GM19328 (cell line): ENCODE measurements around the gene STH.
"Not testable (repeated sequence)": the region's sequence is repeated elsewhere in the genome, so short reads cannot be mapped to it uniquely, and the experiment has no call there.

ENCODE experiments used
- ATAC-seq: cut with Tn5 transposase; IDR thresholded peaks from one replicate; pipeline ENCODE4 v1.9.1; 2021; ENCODE audit warnings: mild to moderate bottlenecking, moderate library complexity; ENCODE audit not compliant: unreplicated experiment

Gene STH

DNA sequence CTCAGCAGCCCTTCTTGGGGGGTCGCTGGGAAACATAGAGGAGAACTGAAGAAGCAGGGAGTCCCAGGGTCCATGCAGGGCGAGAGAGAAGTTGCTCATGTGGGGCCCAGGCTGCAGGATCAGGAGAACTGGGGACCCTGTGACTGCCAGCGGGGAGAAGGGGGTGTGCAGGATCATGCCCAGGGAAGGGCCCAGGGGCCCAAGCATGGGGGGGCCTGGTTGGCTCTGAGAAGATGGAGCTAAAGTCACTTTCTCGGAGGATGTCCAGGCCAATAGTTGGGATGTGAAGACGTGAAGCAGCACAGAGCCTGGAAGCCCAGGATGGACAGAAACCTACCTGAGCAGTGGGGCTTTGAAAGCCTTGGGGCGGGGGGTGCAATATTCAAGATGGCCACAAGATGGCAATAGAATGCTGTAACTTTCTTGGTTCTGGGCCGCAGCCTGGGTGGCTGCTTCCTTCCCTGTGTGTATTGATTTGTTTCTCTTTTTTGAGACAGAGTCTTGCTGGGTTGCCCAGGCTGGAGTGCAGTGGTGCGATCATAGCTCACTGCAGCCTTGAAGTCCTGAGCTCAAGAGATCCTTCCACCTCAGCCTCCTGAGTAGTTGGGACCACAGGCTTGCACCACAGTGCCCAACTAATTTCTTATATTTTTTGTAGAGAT is 3.4 kb downstream of the STH start:
- no peak for ATAC-seq

DNA sequence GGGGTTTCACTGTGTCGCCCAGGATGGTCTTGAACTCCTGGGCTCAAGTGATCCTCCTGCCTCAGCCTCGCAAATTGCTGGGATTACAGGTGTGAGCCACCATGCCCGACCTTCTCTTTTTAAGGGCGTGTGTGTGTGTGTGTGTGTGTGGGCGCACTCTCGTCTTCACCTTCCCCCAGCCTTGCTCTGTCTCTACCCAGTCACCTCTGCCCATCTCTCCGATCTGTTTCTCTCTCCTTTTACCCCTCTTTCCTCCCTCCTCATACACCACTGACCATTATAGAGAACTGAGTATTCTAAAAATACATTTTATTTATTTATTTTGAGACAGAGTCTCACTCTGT is 3.9 kb downstream of the STH start:
- ATAC-seq = no peak

DNA sequence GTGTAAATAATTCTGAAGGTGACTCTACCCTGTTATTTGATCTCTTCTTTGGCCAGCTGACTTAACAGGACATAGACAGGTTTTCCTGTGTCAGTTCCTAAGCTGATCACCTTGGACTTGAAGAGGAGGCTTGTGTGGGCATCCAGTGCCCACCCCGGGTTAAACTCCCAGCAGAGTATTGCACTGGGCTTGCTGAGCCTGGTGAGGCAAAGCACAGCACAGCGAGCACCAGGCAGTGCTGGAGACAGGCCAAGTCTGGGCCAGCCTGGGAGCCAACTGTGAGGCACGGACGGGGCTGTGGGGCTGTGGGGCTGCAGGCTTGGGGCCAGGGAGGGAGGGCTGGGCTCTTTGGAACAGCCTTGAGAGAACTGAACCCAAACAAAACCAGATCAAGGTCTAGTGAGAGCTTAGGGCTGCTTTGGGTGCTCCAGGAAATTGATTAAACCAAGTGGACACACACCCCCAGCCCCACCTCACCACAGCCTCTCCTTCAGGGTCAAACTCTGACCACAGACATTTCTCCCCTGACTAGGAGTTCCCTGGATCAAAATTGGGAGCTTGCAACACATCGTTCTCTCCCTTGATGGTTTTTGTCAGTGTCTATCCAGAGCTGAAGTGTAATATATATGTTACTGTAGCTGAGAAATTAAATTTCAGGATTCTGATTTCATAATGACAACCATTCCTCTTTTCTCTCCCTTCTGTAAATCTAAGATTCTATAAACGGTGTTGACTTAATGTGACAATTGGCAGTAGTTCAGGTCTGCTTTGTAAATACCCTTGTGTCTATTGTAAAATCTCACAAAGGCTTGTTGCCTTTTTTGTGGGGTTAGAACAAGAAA is 5.1 kb downstream of the STH start:
- ATAC-seq = no peak

DNA sequence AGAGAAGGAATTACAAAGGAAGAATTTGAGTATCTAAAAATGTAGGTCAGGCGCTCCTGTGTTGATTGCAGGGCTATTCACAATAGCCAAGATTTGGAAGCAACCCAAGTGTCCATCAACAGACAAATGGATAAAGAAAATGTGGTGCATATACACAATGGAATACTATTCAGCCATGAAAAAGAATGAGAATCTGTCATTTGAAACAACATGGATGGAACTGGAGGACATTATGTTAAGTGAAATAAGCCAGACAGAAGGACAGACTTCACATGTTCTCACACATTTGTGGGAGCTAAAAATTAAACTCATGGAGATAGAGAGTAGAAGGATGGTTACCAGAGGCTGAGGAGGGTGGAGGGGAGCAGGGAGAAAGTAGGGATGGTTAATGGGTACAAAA is 7.0 kb downstream of the STH start:
- not testable (repeated sequence) for ATAC-seq

DNA sequence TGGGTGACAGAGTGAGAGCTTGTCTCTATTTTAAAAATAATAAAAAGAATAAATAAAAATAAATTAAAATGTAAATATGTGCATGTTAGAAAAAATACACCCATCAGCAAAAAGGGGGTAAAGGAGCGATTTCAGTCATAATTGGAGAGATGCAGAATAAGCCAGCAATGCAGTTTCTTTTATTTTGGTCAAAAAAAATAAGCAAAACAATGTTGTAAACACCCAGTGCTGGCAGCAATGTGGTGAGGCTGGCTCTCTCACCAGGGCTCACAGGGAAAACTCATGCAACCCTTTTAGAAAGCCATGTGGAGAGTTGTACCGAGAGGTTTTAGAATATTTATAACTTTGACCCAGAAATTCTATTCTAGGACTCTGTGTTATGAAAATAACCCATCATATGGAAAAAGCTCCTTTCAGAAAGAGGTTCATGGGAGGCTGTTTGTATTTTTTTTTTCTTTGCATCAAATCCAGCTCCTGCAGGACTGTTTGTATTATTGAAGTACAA is 8.5 kb downstream of the STH start:
- ATAC-seq = no peak

DNA sequence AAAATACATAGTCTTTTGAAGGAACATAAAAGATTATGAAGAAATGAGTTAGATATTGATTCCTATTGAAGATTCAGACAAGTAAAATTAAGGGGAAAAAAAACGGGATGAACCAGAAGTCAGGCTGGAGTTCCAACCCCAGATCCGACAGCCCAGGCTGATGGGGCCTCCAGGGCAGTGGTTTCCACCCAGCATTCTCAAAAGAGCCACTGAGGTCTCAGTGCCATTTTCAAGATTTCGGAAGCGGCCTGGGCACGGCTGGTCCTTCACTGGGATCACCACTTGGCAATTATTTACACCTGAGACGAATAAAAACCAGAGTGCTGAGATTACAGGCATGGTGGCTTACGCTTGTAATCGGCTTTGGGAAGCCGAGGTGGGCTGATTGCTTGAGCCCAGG is 9.5 kb downstream of the STH start:
- ATAC-seq = no peak

DNA sequence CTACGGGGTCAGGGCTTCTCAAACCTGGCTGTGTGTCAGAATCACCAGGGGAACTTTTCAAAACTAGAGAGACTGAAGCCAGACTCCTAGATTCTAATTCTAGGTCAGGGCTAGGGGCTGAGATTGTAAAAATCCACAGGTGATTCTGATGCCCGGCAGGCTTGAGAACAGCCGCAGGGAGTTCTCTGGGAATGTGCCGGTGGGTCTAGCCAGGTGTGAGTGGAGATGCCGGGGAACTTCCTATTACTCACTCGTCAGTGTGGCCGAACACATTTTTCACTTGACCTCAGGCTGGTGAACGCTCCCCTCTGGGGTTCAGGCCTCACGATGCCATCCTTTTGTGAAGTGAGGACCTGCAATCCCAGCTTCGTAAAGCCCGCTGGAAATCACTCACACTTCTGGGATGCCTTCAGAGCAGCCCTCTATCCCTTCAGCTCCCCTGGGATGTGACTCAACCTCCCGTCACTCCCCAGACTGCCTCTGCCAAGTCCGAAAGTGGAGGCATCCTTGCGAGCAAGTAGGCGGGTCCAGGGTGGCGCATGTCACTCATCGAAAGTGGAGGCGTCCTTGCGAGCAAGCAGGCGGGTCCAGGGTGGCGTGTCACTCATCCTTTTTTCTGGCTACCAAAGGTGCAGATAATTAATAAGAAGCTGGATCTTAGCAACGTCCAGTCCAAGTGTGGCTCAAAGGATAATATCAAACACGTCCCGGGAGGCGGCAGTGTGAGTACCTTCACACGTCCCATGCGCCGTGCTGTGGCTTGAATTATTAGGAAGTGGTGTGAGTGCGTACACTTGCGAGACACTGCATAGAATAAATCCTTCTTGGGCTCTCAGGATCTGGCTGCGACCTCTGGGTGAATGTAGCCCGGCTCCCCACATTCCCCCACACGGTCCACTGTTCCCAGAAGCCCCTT is 10.9 kb downstream of the STH start:
- ATAC-seq = no peak

DNA sequence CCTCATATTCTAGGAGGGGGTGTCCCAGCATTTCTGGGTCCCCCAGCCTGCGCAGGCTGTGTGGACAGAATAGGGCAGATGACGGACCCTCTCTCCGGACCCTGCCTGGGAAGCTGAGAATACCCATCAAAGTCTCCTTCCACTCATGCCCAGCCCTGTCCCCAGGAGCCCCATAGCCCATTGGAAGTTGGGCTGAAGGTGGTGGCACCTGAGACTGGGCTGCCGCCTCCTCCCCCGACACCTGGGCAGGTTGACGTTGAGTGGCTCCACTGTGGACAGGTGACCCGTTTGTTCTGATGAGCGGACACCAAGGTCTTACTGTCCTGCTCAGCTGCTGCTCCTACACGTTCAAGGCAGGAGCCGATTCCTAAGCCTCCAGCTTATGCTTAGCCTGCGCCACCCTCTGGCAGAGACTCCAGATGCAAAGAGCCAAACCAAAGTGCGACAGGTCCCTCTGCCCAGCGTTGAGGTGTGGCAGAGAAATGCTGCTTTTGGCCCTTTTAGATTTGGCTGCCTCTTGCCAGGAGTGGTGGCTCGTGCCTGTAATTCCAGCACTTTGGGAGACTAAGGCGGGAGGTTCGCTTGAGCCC is 11.6 kb downstream of the STH start:
- no peak for ATAC-seq

DNA sequence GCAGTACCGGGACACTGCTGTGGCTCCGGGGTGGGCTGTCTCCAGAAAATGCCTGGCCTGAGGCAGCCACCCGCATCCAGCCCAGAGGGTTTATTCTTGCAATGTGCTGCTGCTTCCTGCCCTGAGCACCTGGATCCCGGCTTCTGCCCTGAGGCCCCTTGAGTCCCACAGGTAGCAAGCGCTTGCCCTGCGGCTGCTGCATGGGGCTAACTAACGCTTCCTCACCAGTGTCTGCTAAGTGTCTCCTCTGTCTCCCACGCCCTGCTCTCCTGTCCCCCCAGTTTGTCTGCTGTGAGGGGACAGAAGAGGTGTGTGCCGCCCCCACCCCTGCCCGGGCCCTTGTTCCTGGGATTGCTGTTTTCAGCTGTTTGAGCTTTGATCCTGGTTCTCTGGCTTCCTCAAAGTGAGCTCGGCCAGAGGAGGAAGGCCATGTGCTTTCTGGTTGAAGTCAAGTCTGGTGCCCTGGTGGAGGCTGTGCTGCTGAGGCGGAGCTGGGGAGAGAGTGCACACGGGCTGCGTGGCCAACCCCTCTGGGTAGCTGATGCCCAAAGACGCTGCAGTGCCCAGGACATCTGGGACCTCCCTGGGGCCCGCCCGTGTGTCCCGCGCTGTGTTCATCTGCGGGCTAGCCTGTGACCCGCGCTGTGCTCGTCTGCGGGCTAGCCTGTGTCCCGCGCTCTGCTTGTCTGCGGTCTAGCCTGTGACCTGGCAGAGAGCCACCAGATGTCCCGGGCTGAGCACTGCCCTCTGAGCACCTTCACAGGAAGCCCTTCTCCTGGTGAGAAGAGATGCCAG is 12.9 kb downstream of the STH start:
- no peak for ATAC-seq

DNA sequence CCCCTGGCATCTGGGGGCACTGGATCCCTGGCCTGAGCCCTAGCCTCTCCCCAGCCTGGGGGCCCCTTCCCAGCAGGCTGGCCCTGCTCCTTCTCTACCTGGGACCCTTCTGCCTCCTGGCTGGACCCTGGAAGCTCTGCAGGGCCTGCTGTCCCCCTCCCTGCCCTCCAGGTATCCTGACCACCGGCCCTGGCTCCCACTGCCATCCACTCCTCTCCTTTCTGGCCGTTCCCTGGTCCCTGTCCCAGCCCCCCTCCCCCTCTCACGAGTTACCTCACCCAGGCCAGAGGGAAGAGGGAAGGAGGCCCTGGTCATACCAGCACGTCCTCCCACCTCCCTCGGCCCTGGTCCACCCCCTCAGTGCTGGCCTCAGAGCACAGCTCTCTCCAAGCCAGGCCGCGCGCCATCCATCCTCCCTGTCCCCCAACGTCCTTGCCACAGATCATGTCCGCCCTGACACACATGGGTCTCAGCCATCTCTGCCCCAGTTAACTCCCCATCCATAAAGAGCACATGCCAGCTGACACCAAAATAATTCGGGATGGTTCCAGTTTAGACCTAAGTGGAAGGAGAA is 13.5 kb downstream of the STH start:
- ATAC-seq = no peak

DNA sequence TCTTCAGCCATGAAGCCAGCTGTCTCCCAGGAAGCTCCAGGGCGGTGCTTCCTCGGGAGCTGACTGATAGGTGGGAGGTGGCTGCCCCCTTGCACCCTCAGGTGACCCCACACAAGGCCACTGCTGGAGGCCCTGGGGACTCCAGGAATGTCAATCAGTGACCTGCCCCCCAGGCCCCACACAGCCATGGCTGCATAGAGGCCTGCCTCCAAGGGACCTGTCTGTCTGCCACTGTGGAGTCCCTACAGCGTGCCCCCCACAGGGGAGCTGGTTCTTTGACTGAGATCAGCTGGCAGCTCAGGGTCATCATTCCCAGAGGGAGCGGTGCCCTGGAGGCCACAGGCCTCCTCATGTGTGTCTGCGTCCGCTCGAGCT is 14.1 kb downstream of the STH start:
- no peak for ATAC-seq

DNA sequence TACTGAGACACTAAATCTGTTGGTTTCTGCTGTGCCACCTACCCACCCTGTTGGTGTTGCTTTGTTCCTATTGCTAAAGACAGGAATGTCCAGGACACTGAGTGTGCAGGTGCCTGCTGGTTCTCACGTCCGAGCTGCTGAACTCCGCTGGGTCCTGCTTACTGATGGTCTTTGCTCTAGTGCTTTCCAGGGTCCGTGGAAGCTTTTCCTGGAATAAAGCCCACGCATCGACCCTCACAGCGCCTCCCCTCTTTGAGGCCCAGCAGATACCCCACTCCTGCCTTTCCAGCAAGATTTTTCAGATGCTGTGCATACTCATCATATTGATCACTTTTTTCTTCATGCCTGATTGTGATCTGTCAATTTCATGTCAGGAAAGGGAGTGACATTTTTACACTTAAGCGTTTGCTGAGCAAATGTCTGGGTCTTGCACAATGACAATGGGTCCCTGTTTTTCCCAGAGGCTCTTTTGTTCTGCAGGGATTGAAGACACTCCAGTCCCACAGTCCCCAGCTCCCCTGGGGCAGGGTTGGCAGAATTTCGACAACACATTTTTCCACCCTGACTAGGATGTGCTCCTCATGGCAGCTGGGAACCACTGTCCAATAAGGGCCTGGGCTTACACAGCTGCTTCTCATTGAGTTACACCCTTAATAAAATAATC is 14.6 kb downstream of the STH start:
- ATAC-seq = no peak

DNA sequence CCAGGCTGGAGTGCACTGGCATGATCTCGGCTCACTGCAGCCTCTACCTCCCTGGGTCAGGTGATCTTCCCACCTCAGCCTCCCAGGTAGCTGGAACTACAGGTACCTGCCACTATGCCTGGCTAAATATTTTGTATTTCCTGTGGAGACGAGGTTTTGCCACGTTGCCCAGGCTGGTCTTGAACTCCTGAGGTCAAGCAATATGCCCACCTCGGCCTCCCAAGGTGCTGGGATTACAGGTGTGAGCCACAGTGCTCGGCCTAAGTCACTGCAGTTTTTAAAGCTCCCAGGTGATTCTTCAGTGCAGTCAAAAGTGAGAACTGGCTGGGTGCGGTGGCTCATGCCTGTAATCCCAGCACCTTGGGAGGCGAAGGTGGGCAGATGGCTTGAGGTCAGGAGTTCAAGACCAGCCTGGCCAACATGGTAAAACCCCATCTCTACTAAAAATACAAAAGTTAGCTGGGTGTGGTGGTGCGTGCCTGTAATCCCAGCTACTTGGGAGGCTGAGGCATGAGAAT is 20.4 kb downstream of the STH start:
- ATAC-seq = not testable (repeated sequence)

DNA sequence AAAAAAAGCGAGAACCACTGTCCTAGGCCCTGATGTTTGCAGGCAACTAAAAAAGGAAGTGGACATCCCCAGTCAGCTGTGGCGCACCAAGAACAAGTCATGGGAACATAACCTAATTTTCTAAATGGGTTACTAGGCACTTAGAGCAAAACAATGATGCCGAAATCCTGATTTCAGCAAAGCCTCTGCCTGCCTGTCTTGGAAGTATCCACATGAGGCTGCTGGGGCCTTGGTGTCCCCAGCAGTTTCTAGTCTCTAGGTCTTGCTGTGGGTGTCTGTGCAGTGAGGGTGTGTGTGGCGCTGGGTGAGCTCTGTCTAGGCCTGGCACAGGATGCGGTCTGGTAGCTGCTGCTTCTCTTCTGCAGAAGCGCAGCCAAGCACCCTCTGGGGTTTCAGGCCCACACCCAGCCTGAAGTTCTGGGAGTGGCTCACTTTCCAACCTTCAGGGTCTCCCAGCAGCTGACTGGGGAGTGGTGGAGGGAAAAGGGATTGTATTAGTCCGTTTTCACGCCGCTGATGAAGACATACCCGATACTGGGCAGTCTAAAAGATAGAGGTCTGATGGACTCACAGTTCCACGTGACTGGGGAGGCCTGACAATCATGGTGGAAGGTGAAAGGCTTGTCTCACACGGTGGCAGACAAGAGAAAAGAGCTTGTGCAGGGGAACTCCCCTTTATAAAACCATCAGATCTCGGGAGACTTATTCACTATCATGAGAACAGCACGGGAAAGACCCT is 21.1 kb downstream of the STH start:
- no peak for ATAC-seq

DNA sequence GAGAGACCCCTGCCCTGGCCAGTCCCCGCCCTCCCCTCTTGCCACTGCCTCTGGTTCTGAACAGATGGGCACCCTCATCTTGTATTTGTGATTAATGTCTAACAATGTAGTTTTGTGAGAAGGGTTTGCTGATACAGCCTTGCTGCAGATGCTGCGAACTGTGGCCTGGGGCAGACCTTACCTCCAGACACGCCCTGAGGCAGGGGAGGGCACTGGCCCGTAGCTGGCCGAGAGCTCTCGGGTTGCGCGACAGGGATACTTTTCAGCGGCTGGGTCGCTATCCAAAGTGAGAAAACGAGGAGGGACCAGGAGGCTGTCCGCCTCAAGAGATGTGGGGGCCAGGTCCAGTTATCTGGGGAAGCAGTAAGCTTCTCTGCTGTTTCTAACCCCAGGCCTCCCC is 21.9 kb downstream of the STH start:
- no peak for ATAC-seq

DNA sequence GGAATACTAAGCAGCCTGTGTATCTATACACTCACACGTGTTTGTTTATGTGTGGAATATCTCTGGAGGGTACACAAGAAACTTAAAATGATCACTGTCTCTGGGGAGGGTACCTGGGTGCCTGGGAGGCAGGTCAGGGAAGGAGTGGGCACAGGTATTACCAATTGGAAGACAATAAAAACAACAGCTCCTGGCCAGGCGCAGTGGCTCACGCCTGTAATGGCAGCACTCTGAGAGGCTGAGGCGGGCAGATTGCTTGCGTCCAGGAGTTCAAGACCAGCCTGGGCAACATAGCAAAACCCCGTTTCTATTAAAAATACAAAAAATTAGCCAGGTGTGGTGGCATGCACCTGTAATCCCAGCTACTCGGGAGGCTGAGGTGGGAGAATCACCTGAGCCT is 24.3 kb downstream of the STH start:
- not testable (repeated sequence) for ATAC-seq

DNA sequence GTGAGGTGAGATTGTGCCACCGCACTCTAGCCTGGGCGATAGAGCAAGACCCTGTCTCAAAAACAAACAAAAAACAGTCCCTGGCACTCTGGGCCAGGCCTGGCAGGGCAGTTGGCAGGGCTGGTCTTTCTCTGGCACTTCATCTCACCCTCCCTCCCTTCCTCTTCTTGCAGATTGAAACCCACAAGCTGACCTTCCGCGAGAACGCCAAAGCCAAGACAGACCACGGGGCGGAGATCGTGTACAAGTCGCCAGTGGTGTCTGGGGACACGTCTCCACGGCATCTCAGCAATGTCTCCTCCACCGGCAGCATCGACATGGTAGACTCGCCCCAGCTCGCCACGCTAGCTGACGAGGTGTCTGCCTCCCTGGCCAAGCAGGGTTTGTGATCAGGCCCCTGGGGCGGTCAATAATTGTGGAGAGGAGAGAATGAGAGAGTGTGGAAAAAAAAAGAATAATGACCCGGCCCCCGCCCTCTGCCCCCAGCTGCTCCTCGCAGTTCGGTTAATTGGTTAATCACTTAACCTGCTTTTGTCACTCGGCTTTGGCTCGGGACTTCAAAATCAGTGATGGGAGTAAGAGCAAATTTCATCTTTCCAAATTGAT is 24.8 kb downstream of the STH start:
- ATAC-seq = no peak

DNA sequence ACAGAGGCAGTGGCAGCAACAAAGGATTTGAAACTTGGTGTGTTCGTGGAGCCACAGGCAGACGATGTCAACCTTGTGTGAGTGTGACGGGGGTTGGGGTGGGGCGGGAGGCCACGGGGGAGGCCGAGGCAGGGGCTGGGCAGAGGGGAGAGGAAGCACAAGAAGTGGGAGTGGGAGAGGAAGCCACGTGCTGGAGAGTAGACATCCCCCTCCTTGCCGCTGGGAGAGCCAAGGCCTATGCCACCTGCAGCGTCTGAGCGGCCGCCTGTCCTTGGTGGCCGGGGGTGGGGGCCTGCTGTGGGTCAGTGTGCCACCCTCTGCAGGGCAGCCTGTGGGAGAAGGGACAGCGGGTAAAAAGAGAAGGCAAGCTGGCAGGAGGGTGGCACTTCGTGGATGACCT is 25.5 kb downstream of the STH start:
- no peak for ATAC-seq
